PC-3 (cell line): ENCODE measurements around the gene KIF6.

ENCODE experiments used
- EZH2phosphoT487 ChIP-seq: fragments of 300-600 bp; sonication (generic); IDR thresholded peaks from 2 replicates; pipeline ENCODE4 v1.6.1; 2018; ENCODE audit warnings: mild to moderate bottlenecking, antibody characterized with exemption, low read length, borderline replicate concordance
- TF ChIP-seq, protein P1 (sequence below): fragments of 300-600 bp; sonication (generic); conservative IDR thresholded peaks from 2 replicates; pipeline ENCODE4 v1.5.1; 2017; ENCODE audit warnings: antibody characterized with exemption, low read depth, mild to moderate bottlenecking, low read length

GRCh38 chr6:39440039-39440426 lies 285.2 kb downstream of the KIF6 start:
- TF ChIP-seq, protein P1, sequence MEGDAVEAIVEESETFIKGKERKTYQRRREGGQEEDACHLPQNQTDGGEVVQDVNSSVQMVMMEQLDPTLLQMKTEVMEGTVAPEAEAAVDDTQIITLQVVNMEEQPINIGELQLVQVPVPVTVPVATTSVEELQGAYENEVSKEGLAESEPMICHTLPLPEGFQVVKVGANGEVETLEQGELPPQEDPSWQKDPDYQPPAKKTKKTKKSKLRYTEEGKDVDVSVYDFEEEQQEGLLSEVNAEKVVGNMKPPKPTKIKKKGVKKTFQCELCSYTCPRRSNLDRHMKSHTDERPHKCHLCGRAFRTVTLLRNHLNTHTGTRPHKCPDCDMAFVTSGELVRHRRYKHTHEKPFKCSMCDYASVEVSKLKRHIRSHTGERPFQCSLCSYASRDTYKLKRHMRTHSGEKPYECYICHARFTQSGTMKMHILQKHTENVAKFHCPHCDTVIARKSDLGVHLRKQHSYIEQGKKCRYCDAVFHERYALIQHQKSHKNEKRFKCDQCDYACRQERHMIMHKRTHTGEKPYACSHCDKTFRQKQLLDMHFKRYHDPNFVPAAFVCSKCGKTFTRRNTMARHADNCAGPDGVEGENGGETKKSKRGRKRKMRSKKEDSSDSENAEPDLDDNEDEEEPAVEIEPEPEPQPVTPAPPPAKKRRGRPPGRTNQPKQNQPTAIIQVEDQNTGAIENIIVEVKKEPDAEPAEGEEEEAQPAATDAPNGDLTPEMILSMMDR: no peak
- TF ChIP-seq EZH2phosphoT487: no peak
